ENCODE measurements around the gene GABPB1. TPM values are rescaled to one million over a fixed set of nuclear protein-coding genes. Genes with fewer than 3 reads are reported as not detected.

GABPB1 gene
- total RNA-seq, 4 donors from 2014 or later: 9.2 to 21.6 (median 16.3) TPM

GRCh38 chr15:50363612-50364011, 8.6 kb upstream of the GABPB1 start:
- no peaks in the 10 kb centered on the region for H3K27me3 ChIP-seq
- TF ChIP-seq, protein P1, sequence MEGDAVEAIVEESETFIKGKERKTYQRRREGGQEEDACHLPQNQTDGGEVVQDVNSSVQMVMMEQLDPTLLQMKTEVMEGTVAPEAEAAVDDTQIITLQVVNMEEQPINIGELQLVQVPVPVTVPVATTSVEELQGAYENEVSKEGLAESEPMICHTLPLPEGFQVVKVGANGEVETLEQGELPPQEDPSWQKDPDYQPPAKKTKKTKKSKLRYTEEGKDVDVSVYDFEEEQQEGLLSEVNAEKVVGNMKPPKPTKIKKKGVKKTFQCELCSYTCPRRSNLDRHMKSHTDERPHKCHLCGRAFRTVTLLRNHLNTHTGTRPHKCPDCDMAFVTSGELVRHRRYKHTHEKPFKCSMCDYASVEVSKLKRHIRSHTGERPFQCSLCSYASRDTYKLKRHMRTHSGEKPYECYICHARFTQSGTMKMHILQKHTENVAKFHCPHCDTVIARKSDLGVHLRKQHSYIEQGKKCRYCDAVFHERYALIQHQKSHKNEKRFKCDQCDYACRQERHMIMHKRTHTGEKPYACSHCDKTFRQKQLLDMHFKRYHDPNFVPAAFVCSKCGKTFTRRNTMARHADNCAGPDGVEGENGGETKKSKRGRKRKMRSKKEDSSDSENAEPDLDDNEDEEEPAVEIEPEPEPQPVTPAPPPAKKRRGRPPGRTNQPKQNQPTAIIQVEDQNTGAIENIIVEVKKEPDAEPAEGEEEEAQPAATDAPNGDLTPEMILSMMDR (IDR thresholded peaks at IDR 0.05): no peak
- TF ChIP-seq POLR2A (IDR thresholded peaks at IDR 0.05): no peak
- peaks cover 0 to 48% (median 0%) of the 10 kb centered on the region in 3 donors for H3K36me3 ChIP-seq
- DNase-seq: no peak
- peaks cover 0 to 6% (median 0%) of the 10 kb centered on the region in 3 donors for H3K4me1 ChIP-seq
- intact Hi-C loops (cut with DNase I): no loop called here
- no peak overlapping the region for H3K4me3 ChIP-seq
- no peaks in the 10 kb centered on the region for H3K9me3 ChIP-seq
- H3K27ac ChIP-seq: no peak overlapping the region
- WGBS, 2 donors: 75 to 88% methylated on average over 2 of the region's 2 CpGs

DNA sequence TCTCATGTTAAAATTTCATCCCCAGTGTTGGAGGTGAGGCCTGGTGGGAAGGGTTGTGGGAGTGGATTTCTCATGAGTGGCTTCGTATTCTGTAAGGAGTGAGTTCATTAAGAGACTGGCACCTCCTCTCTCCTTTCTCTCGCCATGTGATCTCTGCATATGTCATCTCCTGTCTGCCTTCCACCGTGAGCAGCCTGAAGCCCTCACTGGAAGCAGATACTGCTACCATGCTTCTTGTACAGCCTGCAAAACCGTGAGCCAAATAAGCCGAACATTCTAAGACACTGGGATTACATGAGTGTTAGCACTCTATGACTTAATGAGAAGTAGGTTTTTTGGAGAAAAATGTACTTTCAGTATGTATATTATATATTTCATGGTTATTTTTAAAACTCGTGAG, 6.8 kb upstream of the GABPB1 start:
- no peak for DNase-seq
- H3K4me1 ChIP-seq: peaks cover 0 to 16% (median 6%) of the 10 kb centered on the region in 3 donors
- no peak overlapping the region for H3K27ac ChIP-seq
- TF ChIP-seq POLR2A (IDR thresholded peaks at IDR 0.05): no peak
- TF ChIP-seq, protein P1 (IDR thresholded peaks at IDR 0.05): no peak
- H3K4me3 ChIP-seq: no peak overlapping the region
- peaks cover 0 to 58% (median 0%) of the 10 kb centered on the region in 3 donors for H3K36me3 ChIP-seq
- no peaks in the 10 kb centered on the region for H3K27me3 ChIP-seq
- intact Hi-C loops (cut with DNase I): no loop called here
- WGBS, 2 donors: 84 to 89% methylated on average over 6 of the region's 6 CpGs
- no peaks in the 10 kb centered on the region for H3K9me3 ChIP-seq

GRCh38 chr15:50358845-50359244, 3.8 kb upstream of the GABPB1 start:
- Histone ChIP-seq H3K36me3 (peaks cover 0 to 58% (median 0%) of the 10 kb centered on the region in 3 donors), H3K27me3 (no peaks in the 10 kb centered on the region), H3K4me3 (no peak overlapping the region), H3K27ac (no peak overlapping the region), H3K9me3 (no peaks in the 10 kb centered on the region), H3K4me1 (peaks cover 0 to 28% (median 12%) of the 10 kb centered on the region in 3 donors)
- intact Hi-C loops (cut with DNase I): no loop called here
- DNase-seq: no peak
- no peak for TF ChIP-seq POLR2A (IDR thresholded peaks at IDR 0.05)
- TF ChIP-seq, protein P1 (IDR thresholded peaks at IDR 0.05): peak in 2 of 6 experiments; percentile 18 to 48
- 91 to 100% methylated on average over 1 of the region's 1 CpG for WGBS, 2 donors

- H3K4me1 ChIP-seq: peaks cover 5 to 52% (median 22%) of the 10 kb centered on the region in 3 donors
- WGBS, 2 donors: 4 to 12% methylated on average over 2 of the region's 2 CpGs
- H3K27me3 ChIP-seq: no peaks in the 10 kb centered on the region
- H3K36me3 ChIP-seq: peaks cover 0 to 33% (median 0%) of the 10 kb centered on the region in 3 donors
- H3K4me3 ChIP-seq: peak overlapping the region; percentile 81 to 99 (median 90)
- DNase-seq: no peak
- peak overlapping the region in 3 of 4 donors; percentile 99 to 100 (median 100) for H3K27ac ChIP-seq
- intact Hi-C loops (cut with DNase I): no loop called here
- H3K9me3 ChIP-seq: no peaks in the 10 kb centered on the region
- TF ChIP-seq POLR2A (IDR thresholded peaks at IDR 0.05): no peak
- TF ChIP-seq, protein P1 (IDR thresholded peaks at IDR 0.05): no peak
Measured at GRCh38 chr15:50355980-50356379, 982 bp upstream of the GABPB1 start.

DNA sequence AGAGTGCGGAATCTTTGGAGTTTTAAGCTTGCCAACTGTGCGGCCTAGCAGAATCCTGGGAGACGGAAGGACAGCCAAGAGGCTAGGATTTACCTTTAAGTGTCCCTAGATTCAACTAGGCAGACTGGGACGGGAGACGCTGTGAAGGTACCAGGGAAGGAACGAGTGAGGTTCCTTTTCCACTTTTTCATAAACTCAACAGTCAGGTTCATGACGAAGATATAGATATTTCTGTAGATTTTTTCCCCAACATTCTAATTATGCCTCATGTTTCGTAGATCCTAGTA, 564 bp upstream of the GABPB1 start:
- DNase-seq: no peak
- intact Hi-C loops (cut with DNase I): no loop called here
- H3K36me3 ChIP-seq: peaks cover 0 to 30% (median 0%) of the 10 kb centered on the region in 3 donors
- 0 to 1% methylated on average over 8 of the region's 8 CpGs for WGBS, 2 donors
- H3K4me3 ChIP-seq: peak overlapping the region; percentile 81 to 99 (median 90)
- H3K27me3 ChIP-seq: no peaks in the 10 kb centered on the region
- H3K9me3 ChIP-seq: no peaks in the 10 kb centered on the region
- peak overlapping the region; percentile 99 to 100 (median 100) for H3K27ac ChIP-seq
- TF ChIP-seq, protein P1 (IDR thresholded peaks at IDR 0.05): no peak
- TF ChIP-seq POLR2A (IDR thresholded peaks at IDR 0.05): no peak
- H3K4me1 ChIP-seq: peaks cover 5 to 57% (median 22%) of the 10 kb centered on the region in 3 donors
